ENCODE measurements around the gene OR56A3. TPM values are rescaled to one million over a fixed set of nuclear protein-coding genes. Genes with fewer than 3 reads are reported as not detected.

The OR56A3 gene
- total RNA-seq, 1 experiment from 2014 or later, result not detected

- TF ChIP-seq, protein P1, sequence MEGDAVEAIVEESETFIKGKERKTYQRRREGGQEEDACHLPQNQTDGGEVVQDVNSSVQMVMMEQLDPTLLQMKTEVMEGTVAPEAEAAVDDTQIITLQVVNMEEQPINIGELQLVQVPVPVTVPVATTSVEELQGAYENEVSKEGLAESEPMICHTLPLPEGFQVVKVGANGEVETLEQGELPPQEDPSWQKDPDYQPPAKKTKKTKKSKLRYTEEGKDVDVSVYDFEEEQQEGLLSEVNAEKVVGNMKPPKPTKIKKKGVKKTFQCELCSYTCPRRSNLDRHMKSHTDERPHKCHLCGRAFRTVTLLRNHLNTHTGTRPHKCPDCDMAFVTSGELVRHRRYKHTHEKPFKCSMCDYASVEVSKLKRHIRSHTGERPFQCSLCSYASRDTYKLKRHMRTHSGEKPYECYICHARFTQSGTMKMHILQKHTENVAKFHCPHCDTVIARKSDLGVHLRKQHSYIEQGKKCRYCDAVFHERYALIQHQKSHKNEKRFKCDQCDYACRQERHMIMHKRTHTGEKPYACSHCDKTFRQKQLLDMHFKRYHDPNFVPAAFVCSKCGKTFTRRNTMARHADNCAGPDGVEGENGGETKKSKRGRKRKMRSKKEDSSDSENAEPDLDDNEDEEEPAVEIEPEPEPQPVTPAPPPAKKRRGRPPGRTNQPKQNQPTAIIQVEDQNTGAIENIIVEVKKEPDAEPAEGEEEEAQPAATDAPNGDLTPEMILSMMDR (IDR thresholded peaks at IDR 0.05; ENCODE audit: insufficient read depth in 1 of 2, low read depth in 1 of 2, low read length in 1 of 2, severe bottlenecking in 1 of 2, unreplicated experiment in 1 of 2), result no peak
- H3K4me3 Mint-ChIP-seq (ENCODE audit: unreplicated experiment), result no peak overlapping the region
- H3K4me1 Mint-ChIP-seq (ENCODE audit: low read depth, unreplicated experiment), result no peaks in the 10 kb centered on the region
- ChIA-PET POLR2A (no interaction called here), CTCF (no interaction called here)
- no peaks in the 10 kb centered on the region for H3K27me3 ChIP-seq (replicated peaks; ENCODE audit: control insufficient read depth, insufficient read depth, low read length)
- no TSS peak for BruUV-seq (replicated peaks)
- H3K27ac Mint-ChIP-seq (ENCODE audit: unreplicated experiment), result no peak overlapping the region
- no peak overlapping the region for H3K4me3 ChIP-seq (ENCODE audit: low read depth, low read length)
- H3K4me1 ChIP-seq, result no peaks in the 10 kb centered on the region
- DNase-seq, result no peak
- H3K9me3 Mint-ChIP-seq (ENCODE audit: unreplicated experiment), result no peaks in the 10 kb centered on the region
- peaks cover 11% of the 10 kb centered on the region for H3K27me3 Mint-ChIP-seq (ENCODE audit: insufficient read depth, unreplicated experiment)
- no peaks in the 10 kb centered on the region for H3K36me3 ChIP-seq (ENCODE audit: control insufficient read depth, insufficient read depth, low read length)
- no peaks in the 10 kb centered on the region for H3K9me3 ChIP-seq
- no peaks in the 10 kb centered on the region for H3K36me3 Mint-ChIP-seq (ENCODE audit: insufficient read depth, unreplicated experiment)
- intact Hi-C loops (cut with micrococcal nuclease; ENCODE audit: unreplicated experiment), result no loop called here
Observed at GRCh38 chr11:5994791-5995190, 52.7 kb downstream of the OR56A3 start.

Other genes starting within 250 kb of the OR56A3 start
- not detected in 2 replicates for gene OR56B1, start 205.8 kb upstream of the OR56A3 start, total RNA-seq (2022)
- gene OR52N4, start 188.0 kb upstream of the OR56A3 start, total RNA-seq (2022), result not detected in 2 replicates
- not detected in 2 replicates for gene OR52N5, start 158.9 kb upstream of the OR56A3 start, total RNA-seq (2022)
- not detected in 2 replicates for gene OR52N1, start 151.0 kb upstream of the OR56A3 start, total RNA-seq (2022)
- not detected in 2 replicates for gene OR52N2, start 133.3 kb upstream of the OR56A3 start, total RNA-seq (2022)
- not detected in 2 replicates for gene OR52E6, start 100.4 kb upstream of the OR56A3 start, total RNA-seq (2022)
- not detected in 2 replicates for gene OR52E8, start 84.6 kb upstream of the OR56A3 start, total RNA-seq (2022)
- gene OR52E4, start 61.6 kb upstream of the OR56A3 start, total RNA-seq (2022), result not detected in 2 replicates
- not detected in 2 replicates for gene OR52E5, start 49.0 kb upstream of the OR56A3 start, total RNA-seq (2022)
- not detected in 2 replicates for gene OR56A5, start 26.2 kb downstream of the OR56A3 start, total RNA-seq (2022)
- gene OR52L1, start 44.7 kb downstream of the OR56A3 start, total RNA-seq (2022), result not detected in 2 replicates
- gene OR56A4, start 64.7 kb downstream of the OR56A3 start, total RNA-seq (2022), result not detected in 2 replicates
- not detected in 2 replicates for gene OR56A1, start 88.5 kb downstream of the OR56A3 start, total RNA-seq (2022)
- not detected in 2 replicates for gene OR56B4, start 165.4 kb downstream of the OR56A3 start, total RNA-seq (2022)
- not detected in 2 replicates for gene OR52B2, start 228.1 kb downstream of the OR56A3 start, total RNA-seq (2022)